ENCODE data around the gene PLA2G4E. TPM values are rescaled to one million over a fixed set of nuclear protein-coding genes. Genes with fewer than 3 reads are reported as not detected.

Gene PLA2G4E
- total RNA-seq, 1 donor from 2014 or later, result 1.0 TPM

DNA sequence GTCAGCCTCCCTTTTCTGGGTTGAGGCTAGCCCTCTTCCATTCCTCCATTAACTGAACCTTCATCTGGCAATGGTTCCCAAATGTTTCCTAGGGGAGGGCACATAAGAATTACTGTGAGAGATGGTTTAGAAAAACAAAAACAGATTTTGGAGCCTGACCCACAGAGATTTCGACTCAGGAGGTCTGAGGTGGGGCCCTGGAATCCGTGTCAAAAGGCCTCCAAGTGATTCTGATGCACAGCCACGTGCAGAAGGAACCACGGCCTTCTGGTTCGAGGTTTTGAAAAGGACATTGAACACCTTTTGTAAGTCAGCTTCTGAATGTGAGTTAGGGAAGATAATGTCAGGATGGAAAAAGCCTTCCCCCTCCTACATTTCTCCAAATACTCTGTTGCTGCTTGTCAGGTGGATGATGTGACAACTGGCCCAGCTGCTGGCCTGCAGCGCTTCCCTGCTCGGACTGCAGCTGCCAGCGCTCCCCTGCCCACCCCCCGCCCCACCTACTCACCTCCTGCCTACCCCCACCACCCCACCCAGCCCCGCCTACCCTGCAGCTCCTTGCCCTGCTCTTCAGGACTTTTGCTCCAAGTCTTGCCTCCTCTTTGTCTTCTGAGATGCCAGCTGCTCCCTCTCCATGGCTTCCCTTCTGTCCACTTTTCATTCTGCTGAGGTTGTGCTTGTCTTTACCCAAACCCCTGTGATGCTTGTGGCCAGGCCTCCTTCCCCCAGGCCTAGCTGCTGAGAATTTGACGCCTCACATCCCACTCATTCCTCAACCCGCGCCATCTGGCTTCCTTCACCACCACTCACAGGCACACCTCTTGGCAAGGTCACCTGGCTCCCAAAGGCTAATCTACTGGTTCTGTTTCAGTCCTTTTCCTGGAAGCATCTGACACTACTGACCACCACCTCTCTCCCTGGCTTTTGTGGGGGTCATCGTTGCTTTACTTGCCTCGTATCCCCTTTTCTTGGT, 55.1 kb downstream of the PLA2G4E start:
- no peak for DNase-seq
- peaks cover 5% of the 10 kb centered on the region for H3K4me1 Mint-ChIP-seq (ENCODE audit: low read depth, unreplicated experiment)

GRCh38 chr15:41961595-41962202, 59.1 kb downstream of the PLA2G4E start:
- TF ChIP-seq CTCF (IDR thresholded peaks at IDR 0.05; ENCODE audit: partially characterized antibody, unreplicated experiment), result no peak
- Mint-ChIP-seq H3K4me3 (ENCODE audit: unreplicated experiment) (no peak overlapping the region), H3K27me3 (ENCODE audit: unreplicated experiment) (peaks cover 2% of the 10 kb centered on the region), H3K27ac (ENCODE audit: unreplicated experiment) (no peak overlapping the region), H3K9me3 (ENCODE audit: unreplicated experiment) (no peaks in the 10 kb centered on the region), H3K4me1 (ENCODE audit: low read depth, unreplicated experiment) (no peaks in the 10 kb centered on the region), H3K36me3 (ENCODE audit: unreplicated experiment) (peaks cover 12% of the 10 kb centered on the region)
- DNase-seq, result no peak

More for the DNA sequence above, 55.1 kb downstream of the PLA2G4E start:
- peak overlapping the region; percentile 13 for H3K27ac Mint-ChIP-seq (ENCODE audit: unreplicated experiment)
- no peak for TF ChIP-seq CTCF (IDR thresholded peaks at IDR 0.05; ENCODE audit: partially characterized antibody, unreplicated experiment)
- H3K4me3 Mint-ChIP-seq (ENCODE audit: unreplicated experiment), result no peak overlapping the region
- H3K36me3 Mint-ChIP-seq (ENCODE audit: unreplicated experiment), result peaks cover 12% of the 10 kb centered on the region
- peaks cover 8% of the 10 kb centered on the region for H3K27me3 Mint-ChIP-seq (ENCODE audit: unreplicated experiment)
- H3K9me3 Mint-ChIP-seq (ENCODE audit: unreplicated experiment), result no peaks in the 10 kb centered on the region

- no peak for DNase-seq
- no peaks in the 10 kb centered on the region for H3K4me1 Mint-ChIP-seq (ENCODE audit: low read depth, unreplicated experiment)
- H3K27ac Mint-ChIP-seq (ENCODE audit: unreplicated experiment), result no peak overlapping the region
- H3K27me3 Mint-ChIP-seq (ENCODE audit: unreplicated experiment), result peaks cover 2% of the 10 kb centered on the region
- no peak overlapping the region for H3K4me3 Mint-ChIP-seq (ENCODE audit: unreplicated experiment)
- peaks cover 12% of the 10 kb centered on the region for H3K36me3 Mint-ChIP-seq (ENCODE audit: unreplicated experiment)
- H3K9me3 Mint-ChIP-seq (ENCODE audit: unreplicated experiment), result no peaks in the 10 kb centered on the region
- TF ChIP-seq CTCF (IDR thresholded peaks at IDR 0.05; ENCODE audit: partially characterized antibody, unreplicated experiment), result no peak
Observed at GRCh38 chr15:41961001-41961518, 59.8 kb downstream of the PLA2G4E start.

GRCh38 chr15:41958002-41958420, 62.8 kb downstream of the PLA2G4E start:
- H3K36me3 Mint-ChIP-seq (ENCODE audit: unreplicated experiment), result peaks cover 12% of the 10 kb centered on the region

More at GRCh38 chr15:41958002-41958420, 62.8 kb downstream of the PLA2G4E start:
- TF ChIP-seq CTCF (IDR thresholded peaks at IDR 0.05; ENCODE audit: partially characterized antibody, unreplicated experiment), result no peak
- H3K9me3 Mint-ChIP-seq (ENCODE audit: unreplicated experiment), result no peaks in the 10 kb centered on the region
- no peak overlapping the region for H3K27ac Mint-ChIP-seq (ENCODE audit: unreplicated experiment)
- DNase-seq, result no peak
- no peaks in the 10 kb centered on the region for H3K4me1 Mint-ChIP-seq (ENCODE audit: low read depth, unreplicated experiment)
- no peaks in the 10 kb centered on the region for H3K27me3 Mint-ChIP-seq (ENCODE audit: unreplicated experiment)
- H3K4me3 Mint-ChIP-seq (ENCODE audit: unreplicated experiment), result no peak overlapping the region

Data from glutamatergic neuron (in vitro differentiated cells).